Measurements from ENCODE around the gene UGT3A2. TPM values are rescaled to one million over a fixed set of nuclear protein-coding genes. Genes with fewer than 3 reads are reported as not detected.

Gene UGT3A2
- polyA plus RNA-seq, 2 donors: 0.02 TPM; not detected in 1

DNA sequence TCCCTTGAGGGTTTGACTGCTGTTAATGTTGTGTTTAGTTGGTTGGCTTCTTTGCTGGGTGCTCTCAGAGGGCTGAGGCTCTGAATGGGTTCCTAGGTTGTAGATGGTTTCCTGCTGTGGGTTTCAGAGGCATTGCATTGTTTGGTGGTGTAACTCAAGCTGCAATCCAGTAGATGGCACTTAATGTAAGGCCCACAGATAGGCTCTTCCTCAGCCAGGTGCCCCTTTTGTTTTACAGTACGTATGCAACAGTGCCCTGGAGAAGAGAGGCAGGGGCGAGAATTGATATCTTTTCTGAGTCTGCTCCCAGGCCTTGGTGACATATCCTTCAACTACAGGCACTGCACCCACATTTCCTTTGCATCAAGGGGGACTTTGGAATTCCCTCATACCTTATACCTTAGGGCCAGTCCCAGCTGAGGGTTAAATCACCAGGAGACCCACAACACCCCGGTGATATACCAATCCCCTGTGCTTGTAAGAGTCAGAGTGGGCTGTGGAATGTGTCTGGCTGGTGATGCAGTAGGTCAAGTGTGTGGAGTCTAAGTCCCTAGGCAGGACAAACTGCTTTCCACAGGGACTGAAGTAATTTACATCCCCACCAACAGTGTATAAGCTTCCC, 7.0 kb upstream of the UGT3A2 start:
- WGBS, 2 donors: 69 to 73% methylated on average over 3 of the region's 3 CpGs
- Histone ChIP-seq H3K36me3 (ENCODE audit: control insufficient read depth in 2 of 2, insufficient read depth in 2 of 2, low read length in 1 of 2) (no peaks in the 10 kb centered on the region), H3K4me3 (ENCODE audit: low read depth in 1 of 2, low read length in 2 of 2) (no peak overlapping the region), H3K4me1 (ENCODE audit: control insufficient read depth in 2 of 2, insufficient read depth in 2 of 2, low read length in 1 of 2) (no peaks in the 10 kb centered on the region), H3K9me3 (ENCODE audit: control insufficient read depth in 2 of 2, insufficient read depth in 1 of 2, low read depth in 1 of 2, low read length in 1 of 2) (no peaks in the 10 kb centered on the region), H3K27me3 (ENCODE audit: control insufficient read depth in 1 of 2, insufficient read depth in 2 of 2, low read length in 2 of 2) (no peaks in the 10 kb centered on the region), H3K27ac (ENCODE audit: low read depth in 2 of 2, low read length in 1 of 2) (no peak overlapping the region)

DNA sequence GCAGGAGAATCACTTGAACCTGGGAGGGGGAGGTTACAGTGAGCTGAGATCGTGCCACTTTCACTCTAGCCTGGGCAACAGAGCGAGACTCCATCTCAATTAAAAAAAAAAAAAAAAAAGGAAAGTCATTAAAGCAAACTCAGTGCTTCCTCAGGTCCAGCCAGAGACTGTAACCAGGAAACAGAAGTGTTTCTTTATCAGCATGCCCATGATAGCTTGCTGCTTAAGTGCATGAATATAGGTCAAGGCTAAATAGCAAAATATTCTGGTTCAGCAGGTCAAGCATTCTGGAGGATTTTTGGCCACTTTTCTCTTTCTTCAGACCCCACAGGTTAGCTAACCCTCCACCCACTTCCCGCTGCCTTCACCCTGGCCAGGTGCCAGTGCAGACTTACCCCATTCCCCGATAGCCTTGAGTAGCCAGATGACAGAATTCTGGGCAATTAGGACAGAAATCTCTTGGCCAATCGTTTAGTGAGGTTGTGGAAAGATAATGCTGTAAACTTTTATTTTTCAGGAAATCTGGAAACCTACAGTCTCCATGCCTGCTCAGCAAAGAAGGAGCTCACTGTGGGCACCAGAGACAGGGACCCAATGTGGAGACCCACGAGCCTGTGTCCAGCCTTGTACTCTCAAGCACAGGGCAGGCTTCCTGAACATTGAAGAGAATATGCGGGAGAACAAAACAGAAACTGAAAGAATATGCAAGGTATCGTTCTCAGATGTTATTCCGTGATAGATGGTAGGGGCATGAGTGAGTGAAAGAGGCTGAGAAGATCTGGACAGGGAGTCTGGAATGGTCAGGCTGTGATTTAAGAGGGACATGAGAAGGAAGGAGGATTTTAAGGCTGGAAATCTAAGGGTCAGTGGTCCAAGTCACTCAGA, 4.2 kb upstream of the UGT3A2 start:
- no peaks in the 10 kb centered on the region for H3K4me1 ChIP-seq (ENCODE audit: control insufficient read depth in 2 of 2, insufficient read depth in 2 of 2, low read length in 1 of 2)

DNA sequence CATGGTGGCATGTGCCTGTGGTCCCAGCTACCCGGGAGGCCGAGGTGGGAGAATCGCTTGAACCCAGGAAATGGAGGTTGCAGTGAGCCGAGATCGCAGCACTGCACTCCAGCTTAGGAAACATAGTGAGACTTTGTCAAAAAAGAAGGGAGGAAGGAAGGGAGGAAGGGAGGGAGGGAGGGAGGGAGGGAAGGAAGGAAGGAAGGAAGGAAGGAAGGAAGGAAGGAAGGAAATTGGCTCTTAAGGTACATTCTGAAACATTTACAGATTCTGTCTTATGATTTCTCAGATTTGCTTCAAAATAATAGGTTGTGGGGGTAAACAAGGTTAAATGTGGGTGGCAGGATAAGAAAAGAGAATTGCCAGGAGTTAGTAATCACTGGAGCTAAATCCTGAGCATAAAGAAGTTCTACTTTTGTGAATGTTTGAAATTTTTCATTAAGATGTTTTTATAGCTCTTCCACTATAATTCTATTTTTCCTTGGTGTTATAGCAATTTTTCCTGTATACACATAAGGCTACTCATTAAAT, 2.1 kb upstream of the UGT3A2 start:
- Histone ChIP-seq H3K36me3 (ENCODE audit: control insufficient read depth in 2 of 2, insufficient read depth in 2 of 2, low read length in 1 of 2) (no peaks in the 10 kb centered on the region), H3K4me1 (ENCODE audit: control insufficient read depth in 2 of 2, insufficient read depth in 2 of 2, low read length in 1 of 2) (no peaks in the 10 kb centered on the region), H3K27ac (ENCODE audit: low read depth in 2 of 2, low read length in 1 of 2) (no peak overlapping the region), H3K27me3 (ENCODE audit: control insufficient read depth in 1 of 2, insufficient read depth in 2 of 2, low read length in 2 of 2) (no peaks in the 10 kb centered on the region), H3K9me3 (ENCODE audit: control insufficient read depth in 2 of 2, insufficient read depth in 1 of 2, low read depth in 1 of 2, low read length in 1 of 2) (no peaks in the 10 kb centered on the region), H3K4me3 (ENCODE audit: low read depth in 1 of 2, low read length in 2 of 2) (no peak overlapping the region)
- 92 to 95% methylated on average over 5 of the region's 5 CpGs for WGBS, 2 donors

More for the DNA sequence above, 4.2 kb upstream of the UGT3A2 start:
- Histone ChIP-seq H3K4me3 (ENCODE audit: low read depth in 1 of 2, low read length in 2 of 2) (peak overlapping the region in 1 of 2 donors; percentile 33), H3K9me3 (ENCODE audit: control insufficient read depth in 2 of 2, insufficient read depth in 1 of 2, low read depth in 1 of 2, low read length in 1 of 2) (no peaks in the 10 kb centered on the region), H3K27me3 (ENCODE audit: control insufficient read depth in 1 of 2, insufficient read depth in 2 of 2, low read length in 2 of 2) (no peaks in the 10 kb centered on the region), H3K36me3 (ENCODE audit: control insufficient read depth in 2 of 2, insufficient read depth in 2 of 2, low read length in 1 of 2) (no peaks in the 10 kb centered on the region), H3K27ac (ENCODE audit: low read depth in 2 of 2, low read length in 1 of 2) (no peak overlapping the region)
- 38 to 55% methylated on average over 9 of the region's 9 CpGs for WGBS, 2 donors

DNA sequence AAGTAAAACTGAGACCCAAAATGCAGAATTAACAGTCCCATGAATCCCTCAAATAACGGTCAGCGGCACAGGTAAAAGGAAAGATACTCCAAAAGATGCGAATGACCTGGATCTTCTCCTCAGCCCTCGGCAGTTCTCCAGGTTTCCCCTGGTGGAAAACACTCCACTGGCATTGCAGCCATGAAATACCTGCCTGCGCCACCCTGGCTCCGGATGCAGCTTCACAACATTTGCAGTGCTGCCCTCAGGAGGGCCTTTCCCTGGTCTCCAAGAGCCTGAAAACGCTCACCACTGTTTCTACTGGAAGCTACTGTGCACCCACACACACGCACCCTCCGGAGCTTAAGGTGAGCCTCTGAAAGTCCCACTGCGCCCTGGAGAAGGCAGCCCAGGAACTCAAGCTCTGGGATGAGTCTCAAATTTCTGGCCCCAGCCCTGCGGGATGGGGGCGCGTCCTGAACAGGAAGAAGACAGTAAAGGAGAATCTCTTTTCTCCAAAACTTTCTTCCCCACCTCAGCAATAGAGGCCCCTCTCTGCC, 612 bp downstream of the UGT3A2 start:
- no peaks in the 10 kb centered on the region for H3K4me1 ChIP-seq (ENCODE audit: control insufficient read depth in 2 of 2, insufficient read depth in 2 of 2, low read length in 1 of 2)
- no peaks in the 10 kb centered on the region for H3K36me3 ChIP-seq (ENCODE audit: control insufficient read depth in 2 of 2, insufficient read depth in 2 of 2, low read length in 1 of 2)
- no peaks in the 10 kb centered on the region for H3K9me3 ChIP-seq (ENCODE audit: control insufficient read depth in 2 of 2, insufficient read depth in 1 of 2, low read depth in 1 of 2, low read length in 1 of 2)
- no peak overlapping the region for H3K27ac ChIP-seq (ENCODE audit: low read depth in 2 of 2, low read length in 1 of 2)
- H3K27me3 ChIP-seq (ENCODE audit: control insufficient read depth in 1 of 2, insufficient read depth in 2 of 2, low read length in 2 of 2): no peaks in the 10 kb centered on the region
- no peak overlapping the region for H3K4me3 ChIP-seq (ENCODE audit: low read depth in 1 of 2, low read length in 2 of 2)
- WGBS, 2 donors: 28 to 35% methylated on average over 13 of the region's 13 CpGs

DNA sequence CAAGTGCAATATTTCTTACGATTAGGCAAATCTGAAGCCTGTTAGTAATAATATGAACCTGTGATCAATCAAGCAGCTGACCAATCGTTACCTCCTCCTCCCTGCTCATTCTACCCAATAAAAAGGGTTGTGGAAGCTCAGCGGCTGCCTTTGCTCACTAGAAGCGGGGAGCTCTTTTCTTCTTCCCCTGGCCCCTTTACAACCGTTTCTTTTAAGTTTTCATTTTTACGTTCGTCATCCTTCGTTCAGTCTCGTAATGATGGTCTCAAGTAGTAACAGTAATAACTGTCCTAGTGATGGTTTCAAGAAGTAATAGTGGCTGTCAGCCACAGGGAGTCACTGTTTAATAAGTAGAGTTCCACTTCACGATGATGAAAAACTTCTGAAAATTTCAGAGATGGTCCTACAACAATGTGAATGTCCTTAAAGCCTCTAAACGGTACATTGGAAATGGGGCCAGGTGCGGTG, 6.2 kb downstream of the UGT3A2 start:
- H3K9me3 ChIP-seq (ENCODE audit: control insufficient read depth in 2 of 2, insufficient read depth in 1 of 2, low read depth in 1 of 2, low read length in 1 of 2): no peaks in the 10 kb centered on the region
- 75 to 77% methylated on average over 12 of the region's 12 CpGs for whole genome bisulfite sequencing, 2 donors

DNA sequence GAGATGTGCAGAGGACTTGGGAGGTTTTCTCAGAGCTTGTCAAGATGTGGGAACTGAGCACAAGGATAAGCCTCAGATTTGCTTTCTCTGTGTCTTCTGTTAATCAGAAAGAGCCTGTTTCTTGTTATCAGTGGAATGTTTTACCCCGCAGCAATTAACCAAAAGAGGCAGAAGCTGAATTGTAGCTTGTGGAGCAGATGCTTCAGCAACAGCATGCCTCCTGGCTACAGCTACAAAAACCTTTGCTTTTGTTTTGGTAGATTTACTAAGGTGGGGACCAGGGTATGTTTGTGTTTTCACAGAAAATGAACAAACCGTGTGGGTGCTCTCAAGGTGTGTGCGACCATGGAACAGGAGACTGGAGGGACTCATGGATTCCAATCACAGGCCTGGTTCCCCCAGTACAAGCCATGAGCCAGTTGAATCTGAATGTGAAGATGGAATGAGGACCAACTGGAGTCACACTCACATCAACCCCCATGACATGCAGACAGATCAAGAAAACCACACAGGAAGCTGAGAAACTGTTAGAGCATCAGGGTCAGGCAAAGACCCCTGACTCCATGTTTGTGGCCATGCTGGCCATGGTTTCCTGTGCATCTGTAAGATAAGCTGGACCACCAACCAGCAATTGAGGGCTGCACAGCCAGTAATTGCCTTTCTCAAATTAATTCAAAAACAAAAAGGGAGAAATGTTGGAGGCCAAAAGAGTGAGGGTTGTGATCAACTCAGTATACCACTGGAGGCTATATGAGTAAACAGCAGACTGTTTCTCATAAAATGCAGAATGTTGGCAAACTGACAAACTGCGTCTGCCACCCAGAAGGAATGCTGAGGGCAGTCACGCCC, 6.9 kb downstream of the UGT3A2 start:
- Histone ChIP-seq H3K27me3 (ENCODE audit: control insufficient read depth in 1 of 2, insufficient read depth in 2 of 2, low read length in 2 of 2) (no peaks in the 10 kb centered on the region), H3K4me3 (ENCODE audit: low read depth in 1 of 2, low read length in 2 of 2) (no peak overlapping the region), H3K9me3 (ENCODE audit: control insufficient read depth in 2 of 2, insufficient read depth in 1 of 2, low read depth in 1 of 2, low read length in 1 of 2) (no peaks in the 10 kb centered on the region), H3K4me1 (ENCODE audit: control insufficient read depth in 2 of 2, insufficient read depth in 2 of 2, low read length in 1 of 2) (no peaks in the 10 kb centered on the region), H3K36me3 (ENCODE audit: control insufficient read depth in 2 of 2, insufficient read depth in 2 of 2, low read length in 1 of 2) (no peaks in the 10 kb centered on the region), H3K27ac (ENCODE audit: low read depth in 2 of 2, low read length in 1 of 2) (no peak overlapping the region)
- 57 to 62% methylated on average over 5 of the region's 5 CpGs for WGBS, 2 donors

More for the DNA sequence above, 6.2 kb downstream of the UGT3A2 start:
- no peak overlapping the region for H3K27ac ChIP-seq (ENCODE audit: low read depth in 2 of 2, low read length in 1 of 2)
- no peaks in the 10 kb centered on the region for H3K36me3 ChIP-seq (ENCODE audit: control insufficient read depth in 2 of 2, insufficient read depth in 2 of 2, low read length in 1 of 2)
- H3K4me1 ChIP-seq (ENCODE audit: control insufficient read depth in 2 of 2, insufficient read depth in 2 of 2, low read length in 1 of 2): no peaks in the 10 kb centered on the region
- no peaks in the 10 kb centered on the region for H3K27me3 ChIP-seq (ENCODE audit: control insufficient read depth in 1 of 2, insufficient read depth in 2 of 2, low read length in 2 of 2)
- no peak overlapping the region for H3K4me3 ChIP-seq (ENCODE audit: low read depth in 1 of 2, low read length in 2 of 2)

DNA sequence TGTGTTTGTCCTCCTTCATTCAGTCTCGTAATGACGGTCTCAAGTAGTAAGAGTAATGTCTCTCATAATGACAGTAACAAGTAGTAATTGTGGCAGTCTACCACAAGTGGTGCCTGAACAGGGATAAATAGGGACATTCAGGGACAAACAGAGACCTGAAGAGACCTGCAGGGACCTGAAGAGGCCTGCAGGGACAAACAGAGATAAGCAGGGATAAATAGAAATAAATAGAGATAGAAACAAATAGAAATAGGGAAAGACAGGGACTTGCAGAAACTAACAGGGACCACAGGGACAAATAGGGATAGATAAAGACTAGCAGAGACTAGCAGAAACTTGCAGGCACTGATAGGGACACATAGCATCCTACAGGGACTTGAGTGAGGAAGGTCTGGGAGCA, 7.9 kb downstream of the UGT3A2 start:
- H3K27me3 ChIP-seq (ENCODE audit: control insufficient read depth in 1 of 2, insufficient read depth in 2 of 2, low read length in 2 of 2): no peaks in the 10 kb centered on the region
- H3K4me1 ChIP-seq (ENCODE audit: control insufficient read depth in 2 of 2, insufficient read depth in 2 of 2, low read length in 1 of 2): no peaks in the 10 kb centered on the region
- 85% methylated on average over 2 of the region's 2 CpGs for WGBS, 2 donors
- no peaks in the 10 kb centered on the region for H3K9me3 ChIP-seq (ENCODE audit: control insufficient read depth in 2 of 2, insufficient read depth in 1 of 2, low read depth in 1 of 2, low read length in 1 of 2)
- H3K4me3 ChIP-seq (ENCODE audit: low read depth in 1 of 2, low read length in 2 of 2): no peak overlapping the region
- no peak overlapping the region for H3K27ac ChIP-seq (ENCODE audit: low read depth in 2 of 2, low read length in 1 of 2)
- no peaks in the 10 kb centered on the region for H3K36me3 ChIP-seq (ENCODE audit: control insufficient read depth in 2 of 2, insufficient read depth in 2 of 2, low read length in 1 of 2)

DNA sequence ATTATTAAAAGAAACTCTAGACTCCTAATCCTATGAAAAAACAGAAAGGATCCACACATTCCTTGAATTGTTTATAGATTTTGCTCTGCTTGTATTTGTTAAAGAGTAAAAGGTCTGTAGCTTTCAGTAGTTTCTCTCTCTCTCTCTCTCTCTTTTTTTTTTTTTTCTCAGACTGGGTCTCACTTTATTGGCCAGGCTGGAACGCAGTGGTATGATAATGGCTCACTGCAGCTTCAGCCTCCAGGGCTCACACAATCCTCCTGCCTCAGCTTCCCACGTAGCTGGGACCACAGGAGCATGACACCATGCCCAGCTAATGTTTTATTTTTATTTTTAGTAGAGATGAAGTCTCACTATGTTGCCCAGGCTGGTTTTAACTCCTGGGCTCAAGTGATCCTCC, 9.3 kb downstream of the UGT3A2 start:
- 68 to 69% methylated on average over 2 of the region's 2 CpGs for WGBS, 2 donors
- H3K27me3 ChIP-seq (ENCODE audit: control insufficient read depth in 1 of 2, insufficient read depth in 2 of 2, low read length in 2 of 2): no peaks in the 10 kb centered on the region
- H3K4me3 ChIP-seq (ENCODE audit: low read depth in 1 of 2, low read length in 2 of 2): no peak overlapping the region
- H3K36me3 ChIP-seq (ENCODE audit: control insufficient read depth in 2 of 2, insufficient read depth in 2 of 2, low read length in 1 of 2): no peaks in the 10 kb centered on the region
- H3K9me3 ChIP-seq (ENCODE audit: control insufficient read depth in 2 of 2, insufficient read depth in 1 of 2, low read depth in 1 of 2, low read length in 1 of 2): no peaks in the 10 kb centered on the region
- no peak overlapping the region for H3K27ac ChIP-seq (ENCODE audit: low read depth in 2 of 2, low read length in 1 of 2)
- no peaks in the 10 kb centered on the region for H3K4me1 ChIP-seq (ENCODE audit: control insufficient read depth in 2 of 2, insufficient read depth in 2 of 2, low read length in 1 of 2)

DNA sequence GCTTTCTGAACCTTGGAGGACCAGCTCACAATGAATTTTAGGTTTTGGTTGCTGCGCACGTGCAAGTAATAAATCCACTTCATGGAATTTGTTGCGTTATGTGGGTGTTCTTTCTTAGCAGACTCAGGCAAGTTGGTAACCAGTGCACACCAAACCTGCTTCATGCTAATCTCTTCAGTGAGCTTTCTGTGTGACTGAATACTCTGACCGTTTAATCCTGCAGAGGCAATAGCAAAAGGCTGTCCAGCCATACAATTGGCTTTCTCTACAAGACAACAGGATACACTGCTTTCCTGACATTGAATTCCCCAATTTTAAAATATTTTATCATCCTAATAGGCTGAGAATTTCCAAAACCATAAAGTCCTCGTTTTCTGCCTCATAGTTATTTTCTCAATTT, 10.3 kb downstream of the UGT3A2 start:
- H3K36me3 ChIP-seq (ENCODE audit: control insufficient read depth in 2 of 2, insufficient read depth in 2 of 2, low read length in 1 of 2): no peaks in the 10 kb centered on the region
- no peaks in the 10 kb centered on the region for H3K27me3 ChIP-seq (ENCODE audit: control insufficient read depth in 1 of 2, insufficient read depth in 2 of 2, low read length in 2 of 2)
- H3K9me3 ChIP-seq (ENCODE audit: control insufficient read depth in 2 of 2, insufficient read depth in 1 of 2, low read depth in 1 of 2, low read length in 1 of 2): no peaks in the 10 kb centered on the region
- WGBS, 2 donors: 69 to 72% methylated on average over 5 of the region's 5 CpGs
- H3K4me3 ChIP-seq (ENCODE audit: low read depth in 1 of 2, low read length in 2 of 2): no peak overlapping the region
- H3K4me1 ChIP-seq (ENCODE audit: control insufficient read depth in 2 of 2, insufficient read depth in 2 of 2, low read length in 1 of 2): no peaks in the 10 kb centered on the region
- H3K27ac ChIP-seq (ENCODE audit: low read depth in 2 of 2, low read length in 1 of 2): no peak overlapping the region
